ENCODE results near the gene HSPA5.
"Not testable (repeated sequence)": the region's sequence is repeated elsewhere in the genome, so short reads cannot be mapped to it uniquely, and the experiment has no call there.

The HSPA5 gene
- 295 to 853 (median 431) reads per million in 17 experiments for total RNA-seq

- DNase-seq = peak; percentile 99 to 100 (median 99)
These were observed at the start of gene HSPA5 for GRCh38 chr9:125241000-125241862. Gene HSPA5 (minus strand): TSS chr9:125241343. CDS start chr9:125241126, 217 bp downstream.

GRCh38 chr9:125286935-125287433, 45.8 kb upstream of the HSPA5 start:
- not testable (repeated sequence) for DNase-seq

- DNase-seq = no peak
These were observed 43.7 kb upstream of the HSPA5 start for GRCh38 chr9:125284855-125285254.

GRCh38 chr9:125280945-125281344, 39.8 kb upstream of the HSPA5 start:
- DNase-seq = no peak

GRCh38 chr9:125277411-125277810, 36.3 kb upstream of the HSPA5 start:
- DNase-seq = no peak

- DNase-seq = no peak
These were observed 35.6 kb upstream of the HSPA5 start for GRCh38 chr9:125276771-125277170.

- peak; percentile 45 to 71 (median 64) for DNase-seq
These were observed 31.6 kb upstream of the HSPA5 start for GRCh38 chr9:125272697-125273096.

GRCh38 chr9:125271081-125271480, 29.9 kb upstream of the HSPA5 start:
- DNase-seq = no peak

- DNase-seq = no peak
These were observed 27.9 kb upstream of the HSPA5 start for GRCh38 chr9:125269014-125269397.

GRCh38 chr9:125268394-125269013, 27.4 kb upstream of the HSPA5 start:
- DNase-seq = no peak

GRCh38 chr9:125264068-125264467, 22.9 kb upstream of the HSPA5 start:
- not testable (repeated sequence) for DNase-seq

- peak in 1 of 4 experiments; percentile 14 for DNase-seq
These were observed 21.3 kb upstream of the HSPA5 start for GRCh38 chr9:125262294-125262991.

GRCh38 chr9:125261501-125262293, 20.6 kb upstream of the HSPA5 start, which contains the start of gene GAPVD1:
Gene GAPVD1 (plus strand): TSS chr9:125261826. CDS start chr9:125298922, 37,096 bp downstream.
- DNase-seq = peak; percentile 98 to 99 (median 98)

GRCh38 chr9:125260561-125260960, 19.4 kb upstream of the HSPA5 start:
- DNase-seq = peak in 3 of 4 experiments; percentile 13 to 30 (median 15)

GRCh38 chr9:125258832-125259534, 17.8 kb upstream of the HSPA5 start:
- DNase-seq = peak; percentile 73 to 91 (median 87)

GRCh38 chr9:125258160-125258785, 17.1 kb upstream of the HSPA5 start:
- DNase-seq = no peak

- peak in 3 of 4 experiments; percentile 33 to 46 (median 36) for DNase-seq
These were observed 14.7 kb upstream of the HSPA5 start for GRCh38 chr9:125255781-125256391.

GRCh38 chr9:125254231-125254630, 13.1 kb upstream of the HSPA5 start:
- no peak for DNase-seq

- no peak for DNase-seq
These were observed 5.1 kb upstream of the HSPA5 start for GRCh38 chr9:125246261-125246667.

- DNase-seq = no peak
These were observed 2.7 kb upstream of the HSPA5 start for GRCh38 chr9:125243792-125244260.

Measured in suppressor macrophage (primary cell).